Neural progenitor cell (in vitro differentiated cells): ENCODE results near the gene GPR161.

Source experiments
- CTCF ChIP-seq: fragments of 200-600 bp; sonication (generic); IDR thresholded peaks from 2 replicates; pipeline ENCODE4 v1.5.1; 2017; ENCODE audit warnings: antibody characterized with exemption, mild to moderate bottlenecking
- EZH2 ChIP-seq: fragments of 200-600 bp; sonication (generic); IDR thresholded peaks from 2 replicates; pipeline ENCODE4 v1.6.1; 2017; ENCODE audit warnings: antibody characterized with exemption, mild to moderate bottlenecking, moderate library complexity
- EZH2phosphoT487 ChIP-seq: fragments of 200-600 bp; sonication (generic); IDR thresholded peaks from 2 replicates; pipeline ENCODE4 v1.6.1; 2017; ENCODE audit warnings: antibody characterized with exemption

GRCh38 chr1:168050307-168050706, 86.4 kb downstream of the GPR161 start:
- TF ChIP-seq CTCF (no peak), EZH2 (no peak), EZH2phosphoT487 (no peak)
